Dermis blood vessel endothelial cell (primary cell): ENCODE results near the gene PEX14. TPM values are rescaled to one million over a fixed set of nuclear protein-coding genes. Genes with fewer than 3 reads are reported as not detected.

Experiments
- DNase-seq: peaks from one replicate; pipeline ENCODE4 v3.0.0; 2010
- total RNA-seq: library from RNA; depleted of rRNA; stranded (reverse); fragments of >200 nt; gene quantifications from 2 replicates; pipeline ENCODE4 v1.2.3, GENCODE V29; 2014

PEX14 gene
- total RNA-seq, 1 donor from 2014 or later: 9.9 TPM

DNA sequence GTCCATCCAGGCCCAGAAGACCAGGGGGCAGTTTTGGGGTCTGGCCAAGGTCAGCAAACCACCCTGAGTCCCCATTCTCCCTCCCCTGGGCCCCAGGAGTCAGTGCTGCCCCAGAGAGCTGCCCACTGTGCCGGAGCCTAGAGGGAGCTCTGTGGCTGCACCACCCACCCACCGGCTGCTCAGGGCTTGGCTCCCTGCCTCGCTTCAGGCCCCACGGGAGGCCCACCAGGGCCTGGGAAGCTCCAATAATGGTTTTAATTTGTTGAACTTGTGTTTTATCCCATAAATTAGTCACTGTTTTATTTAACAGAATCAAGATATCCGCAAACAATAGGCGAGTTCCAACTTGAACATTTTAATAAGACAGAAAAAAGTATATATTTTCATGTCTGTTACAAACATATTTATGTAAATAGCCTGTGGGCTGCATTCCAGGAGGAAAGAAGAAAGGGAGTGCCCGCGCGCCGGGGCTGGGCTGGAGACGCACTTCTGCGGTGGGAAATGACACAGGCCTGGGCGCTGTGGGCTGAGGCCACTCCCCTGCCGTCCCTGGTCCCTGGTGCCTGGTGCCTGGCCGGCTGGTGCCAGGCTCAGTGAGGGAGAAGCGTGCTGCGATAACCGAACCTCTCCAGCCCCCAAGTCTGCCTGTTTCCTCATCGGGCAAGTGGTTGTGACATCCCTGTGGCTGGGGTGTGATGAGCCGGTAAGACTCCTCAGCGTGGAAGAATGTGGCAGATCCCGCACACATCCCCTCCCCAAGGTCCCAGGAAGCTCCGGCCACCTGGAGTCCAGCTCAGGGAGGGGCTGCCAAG is 160.5 kb downstream of the PEX14 start:
- DNase-seq: no peak

DNA sequence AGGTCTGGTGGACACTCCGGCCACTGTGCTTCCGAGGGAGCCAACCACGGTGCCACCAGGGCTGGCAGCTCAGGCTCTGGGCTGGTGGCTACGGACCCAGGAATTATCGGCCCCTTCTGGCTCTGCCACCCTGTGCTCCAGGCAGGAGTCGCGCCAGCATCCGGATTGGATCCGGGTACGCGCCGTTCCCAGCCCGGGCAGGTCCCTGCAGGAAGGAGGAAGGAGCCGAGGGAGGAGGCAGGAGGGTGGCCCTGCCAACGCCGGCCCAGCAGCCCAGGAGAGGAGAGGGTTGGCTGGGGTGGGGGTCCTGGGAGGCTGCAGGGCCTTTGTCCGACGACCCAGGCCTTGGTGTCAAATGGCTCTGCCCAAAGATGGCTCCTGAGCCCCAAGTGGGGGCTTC is 161.2 kb downstream of the PEX14 start:
- DNase-seq: no peak

DNA sequence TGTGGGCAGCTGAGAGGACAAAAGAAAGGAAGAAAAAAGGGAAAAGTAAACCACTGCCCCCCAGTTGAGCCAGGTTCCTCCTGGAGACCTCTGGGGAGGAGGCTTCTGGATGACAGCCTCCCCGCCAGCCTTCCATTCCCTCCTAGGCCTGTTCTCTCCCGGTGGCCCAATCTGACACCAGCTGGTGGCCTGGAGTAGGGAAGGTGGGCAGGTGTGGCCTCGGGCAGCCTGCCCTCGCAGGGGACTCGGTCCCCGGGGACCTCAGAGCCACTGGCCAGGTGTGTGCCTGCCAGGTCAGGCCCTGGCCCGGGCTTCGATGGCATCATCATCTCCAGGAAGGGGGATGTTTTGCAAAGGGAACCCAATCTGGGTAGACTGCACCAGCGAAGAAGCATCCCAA is 162.7 kb downstream of the PEX14 start:
- no peak for DNase-seq

DNA sequence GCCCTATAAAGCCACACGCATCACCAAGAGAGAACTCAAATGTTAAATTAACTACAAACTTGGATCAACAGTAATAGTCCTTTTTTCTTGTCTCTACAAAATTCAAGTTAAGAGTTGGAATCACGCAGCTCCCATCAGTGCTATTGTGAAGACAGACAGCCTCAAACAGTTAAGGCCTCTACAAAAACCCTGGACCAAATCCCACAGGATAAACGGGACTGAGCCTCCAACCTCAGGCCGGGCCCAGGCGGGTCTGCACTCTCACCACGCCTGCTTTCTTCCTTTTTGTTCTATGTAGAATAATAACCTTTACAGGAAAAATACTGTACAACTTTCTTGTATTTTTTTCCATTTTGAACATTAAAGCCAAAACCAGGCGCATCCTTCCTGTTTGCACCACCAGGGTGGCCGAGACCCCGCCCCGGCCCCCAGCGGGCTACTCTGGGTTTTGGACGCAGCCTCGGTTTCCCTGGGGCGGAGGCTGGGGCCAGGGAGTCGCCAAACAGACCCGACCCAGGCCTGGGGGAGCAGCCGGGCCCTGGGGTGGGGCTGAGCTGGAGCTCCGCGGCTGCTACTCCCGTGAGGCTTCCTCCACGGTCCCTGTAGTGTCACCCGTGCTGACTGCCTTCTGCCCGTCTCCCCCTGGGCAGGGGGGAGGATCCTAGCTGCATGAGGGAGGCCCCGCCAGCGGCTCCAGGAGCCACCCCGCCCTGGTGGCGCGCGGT is 163.2 kb downstream of the PEX14 start:
- DNase-seq: no peak

DNA sequence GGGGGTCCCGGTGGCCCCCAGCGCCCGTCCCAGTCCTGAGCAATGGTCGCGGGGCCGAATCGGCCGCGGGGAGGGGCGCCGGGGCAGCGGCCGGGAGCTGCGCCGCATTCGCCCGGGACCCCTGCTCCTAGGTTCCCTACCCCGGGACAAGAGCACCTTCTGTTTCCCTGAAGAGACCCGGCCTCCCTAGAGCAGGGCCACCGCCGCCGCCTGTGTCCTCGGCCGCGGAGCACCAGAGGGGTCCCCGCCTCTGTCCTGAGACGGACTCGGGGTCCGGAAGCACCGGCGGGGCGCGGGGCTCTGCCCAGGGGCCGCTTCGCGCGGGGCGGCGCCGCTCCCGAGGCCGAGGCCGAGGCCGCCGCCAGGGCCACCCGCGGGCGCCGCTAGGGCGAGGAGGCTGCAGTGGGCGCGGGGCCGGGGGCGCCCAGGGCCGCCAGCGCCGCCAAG is 163.8 kb downstream of the PEX14 start:
- no peak for DNase-seq

DNA sequence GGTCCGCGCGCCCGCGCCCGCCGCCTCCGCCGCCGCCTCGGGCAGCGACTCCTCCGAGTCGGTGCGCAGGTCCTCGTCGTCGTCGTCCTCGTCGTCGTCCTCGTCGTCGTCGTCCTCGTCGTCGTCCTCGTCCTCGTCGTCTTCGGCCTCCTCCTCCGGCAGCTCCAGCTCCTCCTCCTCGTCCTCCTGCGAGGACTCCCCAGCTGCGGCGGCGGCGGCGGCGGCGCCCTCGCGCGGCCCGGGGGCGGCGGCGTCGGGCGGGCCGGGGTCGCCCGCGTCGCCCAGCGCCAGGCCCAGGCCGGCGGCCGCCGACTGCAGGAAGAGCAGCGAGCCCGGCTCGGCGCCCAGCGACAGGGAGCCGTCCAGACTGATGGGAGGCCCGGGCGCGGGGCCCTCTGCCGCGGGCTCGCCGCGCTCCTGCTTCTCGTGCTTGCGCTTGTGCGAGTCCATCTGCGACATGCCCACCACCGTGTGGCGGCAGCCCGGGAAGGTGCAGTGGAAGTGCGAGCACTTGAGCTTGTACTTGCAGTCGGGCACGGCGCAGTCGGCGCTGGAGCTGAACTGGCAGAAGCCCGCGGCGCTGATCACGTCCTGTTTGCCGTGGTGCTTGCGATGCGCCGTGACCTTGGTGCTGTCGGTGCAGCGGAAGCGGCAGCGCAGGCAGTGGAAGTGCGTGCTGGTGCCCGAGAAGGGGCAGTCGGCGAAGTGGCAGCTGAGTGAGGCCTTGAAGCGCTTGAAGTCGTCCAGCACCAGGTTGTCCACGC is 164.4 kb downstream of the PEX14 start:
- no peak for DNase-seq

DNA sequence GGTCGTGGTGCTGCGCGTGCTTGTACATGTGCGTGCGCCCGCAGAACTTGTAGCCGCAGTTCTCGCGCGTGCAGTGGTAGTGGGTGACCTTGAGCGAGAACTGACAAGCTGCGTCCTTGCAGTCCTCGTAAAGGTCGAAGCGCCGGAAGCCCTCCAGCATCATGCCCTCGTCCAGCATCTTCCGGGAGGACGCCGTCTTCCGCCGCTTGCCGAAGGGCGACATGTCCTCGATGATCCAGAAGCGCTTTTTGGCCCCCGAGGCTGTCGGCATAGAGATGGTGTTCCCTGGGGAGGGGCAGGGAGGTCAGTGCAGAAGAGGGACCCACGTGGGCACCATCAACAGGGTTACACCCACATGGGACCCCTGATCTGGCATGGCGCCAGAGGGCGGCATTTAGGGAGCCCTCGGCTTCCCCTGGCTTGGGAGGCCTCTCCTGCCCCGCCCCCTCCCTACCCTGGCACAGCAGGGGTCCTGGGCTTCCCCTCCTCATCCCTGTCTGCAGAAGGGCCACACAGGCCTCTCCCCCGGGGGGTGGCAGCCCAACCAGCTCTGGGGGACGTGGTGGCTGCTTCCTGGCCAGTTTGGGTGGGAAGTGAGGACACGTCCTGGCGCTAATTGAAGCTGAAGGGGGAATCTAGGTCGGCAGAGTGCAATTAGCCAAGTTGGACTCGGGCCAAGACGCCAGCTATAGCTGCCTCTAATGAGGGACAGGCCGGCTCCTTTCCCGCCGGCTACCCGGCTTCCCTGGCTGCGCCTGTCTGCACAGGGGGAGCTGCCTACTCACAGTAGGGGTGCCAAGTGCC is 165.2 kb downstream of the PEX14 start:
- DNase-seq: no peak

DNA sequence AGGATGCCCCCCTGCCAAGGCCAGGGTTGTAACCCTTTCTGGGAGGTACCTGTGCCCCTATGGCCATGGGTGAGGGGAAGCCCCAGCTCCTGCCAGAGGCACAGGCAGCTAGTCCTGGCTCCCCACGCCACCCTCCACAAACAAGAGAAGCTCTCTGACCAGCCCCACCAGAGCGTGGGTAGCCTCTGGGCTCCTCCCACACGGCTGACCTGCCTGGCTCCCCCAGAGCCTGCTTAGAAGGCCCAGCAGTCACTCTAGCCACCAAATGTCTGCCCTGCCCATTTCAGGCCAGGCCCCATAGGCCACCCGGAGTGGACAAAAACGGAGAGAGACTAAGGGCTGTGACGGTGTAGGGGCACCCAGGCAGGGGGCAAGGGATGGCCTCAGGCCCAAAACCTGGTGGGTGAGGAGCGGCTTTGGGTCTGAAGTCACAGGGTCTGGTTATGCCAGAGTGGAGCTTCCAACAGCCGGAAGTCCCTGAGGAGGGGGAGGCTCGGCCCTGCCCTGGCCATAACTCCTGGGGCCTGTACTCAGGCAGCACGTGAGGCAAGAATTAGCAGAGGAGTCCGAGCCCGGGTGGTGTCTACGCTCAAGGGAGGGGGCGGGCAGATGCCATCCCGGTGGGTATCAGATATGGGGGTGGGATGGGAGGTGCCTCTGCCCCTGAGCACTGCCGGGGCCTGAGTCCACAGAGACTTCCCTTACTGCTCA is 166.2 kb downstream of the PEX14 start:
- no peak for DNase-seq

DNA sequence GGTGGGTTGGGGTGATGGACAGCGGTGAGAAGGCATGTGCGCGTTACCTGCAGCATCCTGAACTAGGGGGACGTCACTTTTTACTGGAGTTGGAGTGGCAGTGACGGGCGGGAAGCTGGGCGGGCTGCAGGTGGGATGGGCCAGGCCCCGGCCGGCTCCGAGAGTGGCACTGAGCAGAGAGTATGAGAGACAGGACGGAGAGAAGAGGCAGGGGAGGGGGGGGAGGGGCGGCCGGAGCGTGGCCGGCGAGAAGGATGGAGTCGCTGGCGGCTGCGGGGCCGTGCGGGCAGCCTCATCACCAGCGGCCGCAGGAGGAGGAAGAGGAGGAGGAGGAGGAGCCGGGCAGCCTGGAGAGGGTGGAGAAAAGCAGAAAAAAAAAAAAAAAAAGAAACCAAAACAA is 167.2 kb downstream of the PEX14 start:
- no peak for DNase-seq

DNA sequence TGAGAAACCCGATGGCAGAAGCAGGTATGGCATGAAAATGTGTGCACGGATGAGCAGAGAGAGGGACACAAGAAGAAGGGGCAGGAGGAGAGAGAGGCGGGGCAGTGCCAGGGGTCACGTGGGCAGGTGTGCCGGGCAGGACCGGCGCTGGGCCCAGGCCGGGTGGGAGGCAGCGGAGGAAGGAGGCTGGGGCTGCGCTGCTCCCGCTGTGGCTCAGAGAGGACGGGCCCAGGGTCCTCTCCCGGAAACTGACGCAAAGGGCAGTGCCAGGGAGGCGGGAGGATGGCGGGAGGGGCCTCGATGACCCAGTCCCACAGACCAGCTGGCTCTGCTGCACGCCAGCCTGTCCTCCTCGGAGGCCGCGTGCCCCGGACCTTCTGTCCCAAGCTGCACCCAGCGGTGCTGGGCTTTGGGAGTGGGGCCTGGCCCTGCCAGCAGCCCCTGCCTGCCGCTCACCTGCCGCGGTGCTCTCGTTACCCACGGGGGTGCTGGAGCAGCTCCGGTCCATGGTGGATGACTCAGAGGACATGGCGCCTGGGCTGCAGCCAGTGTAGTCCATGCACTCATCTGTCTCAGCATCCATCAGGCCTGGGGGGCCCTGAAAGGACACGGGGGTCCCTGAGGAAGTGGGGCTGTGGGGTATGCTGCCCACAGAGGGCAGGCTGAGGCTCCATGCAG is 167.8 kb downstream of the PEX14 start:
- DNase-seq: no peak

DNA sequence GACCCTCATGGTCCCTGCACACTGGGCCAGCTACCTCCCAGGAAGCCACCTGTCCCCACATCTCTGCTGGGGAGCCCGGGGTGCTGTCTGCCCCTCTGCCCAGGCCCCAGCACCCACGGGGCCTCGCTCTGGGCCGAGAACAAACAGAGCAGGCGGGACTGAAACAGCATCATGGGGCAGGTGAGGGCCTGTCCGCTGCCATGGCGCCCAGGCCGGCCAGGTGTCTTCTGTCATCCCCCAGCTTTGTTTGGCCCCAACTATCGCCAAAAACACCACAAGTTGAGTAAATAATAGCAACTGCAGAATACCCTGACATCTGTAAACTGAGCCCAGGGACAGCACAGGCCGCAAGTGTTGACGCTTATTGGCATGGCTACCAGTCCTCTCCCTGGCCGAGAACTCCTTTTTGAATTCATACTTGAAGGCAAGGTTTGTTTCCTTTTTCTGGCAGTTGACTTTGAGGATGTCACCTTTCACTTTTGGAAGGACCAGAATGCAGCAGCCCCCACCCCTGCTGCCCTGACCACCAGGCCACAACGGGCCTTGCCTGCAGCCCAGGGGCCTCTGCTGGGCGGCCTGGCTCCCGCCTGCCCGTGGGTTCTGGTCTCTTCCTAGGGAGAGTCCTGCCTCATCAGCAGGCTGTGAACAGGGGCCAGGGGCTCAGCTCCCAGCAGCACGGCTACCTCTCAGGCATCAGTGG is 169.0 kb downstream of the PEX14 start:
- no peak for DNase-seq

DNA sequence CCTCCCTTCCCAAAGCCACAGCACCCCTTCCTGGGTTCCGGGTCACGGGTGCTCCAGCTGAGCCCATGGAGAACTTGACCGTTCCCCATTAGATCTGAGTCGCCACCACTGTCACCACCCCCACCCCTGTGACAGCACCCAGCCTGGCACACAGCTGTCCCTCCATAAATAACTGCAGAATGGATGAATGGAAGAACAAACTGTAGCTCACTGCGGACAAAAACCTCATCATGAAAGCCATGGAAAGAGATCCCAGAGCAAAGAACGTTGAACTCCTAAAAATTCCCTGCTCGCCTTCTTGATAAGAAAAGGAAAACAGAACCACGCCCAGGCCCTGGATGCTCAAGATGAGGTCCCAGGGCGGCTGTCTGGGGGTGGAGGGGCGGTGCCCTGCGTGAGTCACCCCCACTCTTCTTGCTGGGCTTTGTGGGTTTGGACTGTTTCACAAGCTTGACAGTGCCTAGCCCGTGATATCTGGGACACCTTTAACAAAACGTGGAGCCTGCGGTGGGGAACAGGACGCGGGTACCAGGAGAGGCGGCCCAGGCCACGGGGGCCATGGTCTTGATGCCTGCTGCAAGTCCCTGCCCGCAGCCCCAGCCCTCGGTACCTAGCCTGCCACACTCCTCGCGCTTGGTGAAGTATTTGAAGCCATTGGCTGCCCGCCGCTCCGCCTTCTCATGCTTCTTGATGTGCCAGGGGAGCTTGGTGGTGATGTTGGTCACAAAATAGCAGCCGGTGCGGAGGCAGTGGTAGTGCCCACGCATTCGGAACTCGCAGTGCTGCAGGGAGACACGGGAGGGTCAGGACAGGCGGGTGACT is 169.8 kb downstream of the PEX14 start:
- DNase-seq: no peak

DNA sequence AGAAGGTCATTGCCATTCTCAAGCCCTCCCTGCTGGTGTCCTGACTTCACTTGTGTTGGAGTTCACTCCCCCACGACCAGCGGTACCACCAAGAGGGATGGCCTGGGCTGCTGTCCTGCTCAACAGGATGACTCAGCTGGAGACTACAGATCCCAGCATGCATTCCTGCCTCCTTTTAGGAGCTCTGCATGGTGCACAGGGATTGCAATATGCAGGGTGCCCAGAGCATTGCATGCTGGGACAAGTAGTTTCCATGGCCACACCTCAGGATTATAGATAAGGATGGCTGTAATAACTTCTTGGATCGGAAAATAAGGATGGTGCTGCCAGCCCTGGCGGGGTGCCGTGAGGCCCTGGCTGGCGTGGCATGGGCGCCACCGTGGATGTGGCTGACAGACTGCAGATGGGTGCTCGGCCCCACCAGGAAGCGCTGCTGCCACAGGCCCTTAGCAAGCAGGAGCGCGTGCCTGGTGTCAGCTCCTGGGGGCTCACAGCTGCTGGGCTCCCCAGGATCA is 171.7 kb downstream of the PEX14 start:
- DNase-seq: peak; percentile 44

DNA sequence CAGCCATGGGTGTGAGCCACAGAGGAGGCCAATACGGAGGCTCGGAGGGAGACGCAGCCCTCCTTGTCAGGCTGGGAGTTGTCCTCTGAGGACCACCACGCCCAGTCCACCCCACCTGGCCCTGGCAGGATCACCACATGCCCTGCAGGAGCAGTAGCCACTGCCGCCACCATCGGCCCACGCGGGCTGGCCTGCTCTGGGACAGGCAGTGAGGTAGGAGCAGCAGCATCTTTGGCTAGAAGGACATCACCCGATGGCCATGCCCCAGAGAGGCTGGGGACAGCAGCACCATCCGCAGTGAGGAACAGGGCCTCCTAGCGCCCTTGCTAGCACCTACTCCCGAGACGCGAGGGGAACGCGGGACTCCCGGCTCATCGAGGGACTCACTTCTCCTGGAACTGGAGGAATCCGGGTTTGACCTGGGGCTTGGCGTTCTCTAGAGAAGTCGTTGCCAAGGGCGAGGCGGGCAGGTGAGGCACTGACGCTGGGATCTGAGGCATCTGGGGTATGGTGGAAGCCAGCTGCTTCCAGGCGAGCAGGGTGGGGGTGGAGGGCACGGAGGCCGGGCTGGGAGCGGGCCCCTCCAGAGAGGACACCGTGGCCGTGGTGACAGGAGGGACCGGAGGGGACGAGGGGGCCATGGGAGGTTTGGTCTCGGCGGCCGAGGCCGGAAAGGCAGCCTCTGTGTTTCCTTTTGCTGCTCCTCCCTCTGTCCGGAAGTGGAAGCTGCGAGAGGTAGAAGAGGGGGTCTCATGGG is 172.8 kb downstream of the PEX14 start:
- no peak for DNase-seq

DNA sequence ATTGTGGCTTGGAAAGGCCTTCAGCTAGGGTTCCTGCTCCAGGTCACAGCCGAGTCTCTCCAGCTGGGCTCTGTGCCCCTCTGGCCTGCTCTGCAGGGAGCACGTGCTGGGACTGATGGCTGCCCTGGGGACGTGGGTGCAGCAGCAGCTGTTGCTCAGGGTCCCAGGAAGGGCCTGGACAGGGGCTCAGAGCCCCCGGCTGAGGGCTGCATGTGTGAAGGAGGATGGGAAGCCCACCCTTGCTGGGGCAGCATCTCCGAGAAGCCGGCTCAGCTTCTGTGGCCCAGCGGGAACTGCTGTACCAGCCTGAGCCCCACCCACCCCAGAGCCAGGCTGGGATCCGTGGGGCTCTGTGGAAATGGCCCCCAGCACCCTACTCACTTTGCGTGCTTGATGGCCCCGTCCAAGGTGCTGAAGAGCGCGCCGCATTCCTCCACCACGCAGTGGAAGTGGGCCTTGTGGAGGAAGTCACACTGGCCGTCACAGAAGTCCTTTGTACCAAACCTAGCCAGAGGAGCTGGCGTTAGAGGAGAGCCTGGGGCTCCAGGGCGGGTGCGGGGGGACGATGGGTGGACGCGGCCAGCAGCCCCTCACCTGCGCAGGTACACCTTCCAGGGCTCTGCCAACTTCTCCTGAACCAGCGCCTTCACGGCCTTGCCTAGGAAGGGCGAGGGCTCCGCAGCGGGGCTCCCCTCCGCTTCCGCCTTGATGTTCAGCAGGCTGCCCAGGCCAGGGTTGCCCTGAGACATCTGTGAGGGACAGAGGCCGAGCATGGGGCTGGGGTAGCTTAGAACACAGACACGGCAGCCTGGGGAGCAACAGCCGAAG is 174.2 kb downstream of the PEX14 start:
- no peak for DNase-seq

DNA sequence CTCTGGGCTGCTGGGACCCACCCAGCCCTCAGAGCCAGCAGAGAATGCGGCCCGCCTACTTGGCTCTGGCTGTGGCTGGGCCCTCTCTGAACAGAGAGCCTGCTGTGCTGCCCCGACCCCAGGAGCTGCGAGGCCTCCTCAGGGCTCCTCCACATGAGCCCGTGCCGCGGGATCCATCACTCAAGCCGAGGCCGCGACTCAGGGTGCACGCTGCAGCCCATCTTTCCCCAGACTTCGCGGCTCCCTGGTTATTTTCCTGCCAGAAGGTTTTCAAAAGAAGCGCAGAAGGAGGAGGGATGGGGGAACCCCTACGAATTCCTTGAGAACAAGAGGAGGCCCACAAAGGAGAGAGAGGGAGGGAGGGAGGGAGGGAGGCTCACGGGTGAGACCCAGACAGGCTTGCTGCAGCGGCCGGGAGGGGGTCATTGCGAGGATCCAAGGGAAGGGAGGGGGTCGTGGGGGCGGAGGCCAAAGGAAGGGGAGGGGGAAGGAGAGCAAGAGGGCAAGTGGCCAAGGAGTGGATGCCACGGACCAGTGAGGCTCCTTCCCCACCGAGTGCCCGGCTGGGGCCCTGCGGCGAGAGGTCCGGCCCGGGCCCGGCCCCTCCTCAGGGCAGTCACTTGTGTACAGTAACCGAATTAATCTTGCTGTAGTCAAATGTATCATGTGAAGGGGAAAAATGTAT is 174.9 kb downstream of the PEX14 start:
- no peak for DNase-seq
